HL-60/S4 treated with phorbol 12-myristate 13-acetate at 8.2 ng/mL for 4 days and 3 days (cell line): ENCODE data around the gene TBRG4.

Experiments
- in situ Hi-C: fragments of 300-500 bp; cut with MboI; formaldehyde crosslinking; loops from 2 replicates; pipeline ENCODE4 v1.15.0; 2022; ENCODE audit warnings: low sequenced_read_pairs

The TBRG4 gene

DNA sequence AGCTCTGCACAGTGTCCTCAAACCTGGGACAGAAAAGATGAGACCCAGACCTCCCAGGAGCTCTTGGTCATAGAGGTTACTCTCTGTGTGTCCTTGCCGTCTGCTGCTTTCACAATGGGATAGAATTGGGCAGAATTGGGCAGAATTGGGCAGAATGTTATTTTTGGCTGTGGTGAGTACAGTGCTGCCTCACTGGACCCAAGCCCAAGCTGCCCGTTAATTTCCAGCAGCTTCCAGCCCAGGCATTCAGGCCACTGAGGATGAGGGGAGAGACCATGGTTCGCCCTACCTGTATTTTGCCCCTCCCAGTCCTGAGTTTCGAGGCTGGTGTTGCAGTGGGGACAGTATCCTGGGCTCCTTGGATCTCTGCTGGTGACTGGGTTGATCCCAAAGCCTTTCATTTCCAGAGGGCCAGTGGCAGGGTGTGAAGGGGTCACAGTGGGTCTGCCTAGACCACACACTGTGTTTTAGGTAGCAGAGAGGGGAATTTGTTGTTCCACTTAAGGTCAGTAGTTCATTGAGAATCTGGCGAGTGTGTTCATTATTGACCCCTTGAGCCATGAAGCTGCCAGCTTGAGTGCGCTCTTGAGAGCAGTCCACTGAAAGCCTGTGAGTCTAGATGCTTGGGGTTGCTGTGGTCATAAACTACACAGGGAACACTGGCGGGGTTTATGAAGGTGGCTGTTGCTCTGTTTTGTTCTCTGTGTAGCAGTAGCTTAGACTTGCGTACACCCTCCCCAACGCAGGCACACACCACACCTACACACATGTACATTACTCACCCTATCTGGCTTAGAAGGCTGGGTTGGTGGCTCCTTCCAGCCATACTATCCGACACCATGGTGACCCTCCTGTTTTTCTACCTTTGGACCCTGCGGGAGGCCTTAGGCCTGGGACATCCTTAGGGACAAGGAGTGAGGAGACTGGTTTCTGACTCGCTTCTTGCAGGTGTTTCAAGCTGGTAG lies 46.2 kb downstream of the TBRG4 start:
- in situ Hi-C loops, result no loop called here

DNA sequence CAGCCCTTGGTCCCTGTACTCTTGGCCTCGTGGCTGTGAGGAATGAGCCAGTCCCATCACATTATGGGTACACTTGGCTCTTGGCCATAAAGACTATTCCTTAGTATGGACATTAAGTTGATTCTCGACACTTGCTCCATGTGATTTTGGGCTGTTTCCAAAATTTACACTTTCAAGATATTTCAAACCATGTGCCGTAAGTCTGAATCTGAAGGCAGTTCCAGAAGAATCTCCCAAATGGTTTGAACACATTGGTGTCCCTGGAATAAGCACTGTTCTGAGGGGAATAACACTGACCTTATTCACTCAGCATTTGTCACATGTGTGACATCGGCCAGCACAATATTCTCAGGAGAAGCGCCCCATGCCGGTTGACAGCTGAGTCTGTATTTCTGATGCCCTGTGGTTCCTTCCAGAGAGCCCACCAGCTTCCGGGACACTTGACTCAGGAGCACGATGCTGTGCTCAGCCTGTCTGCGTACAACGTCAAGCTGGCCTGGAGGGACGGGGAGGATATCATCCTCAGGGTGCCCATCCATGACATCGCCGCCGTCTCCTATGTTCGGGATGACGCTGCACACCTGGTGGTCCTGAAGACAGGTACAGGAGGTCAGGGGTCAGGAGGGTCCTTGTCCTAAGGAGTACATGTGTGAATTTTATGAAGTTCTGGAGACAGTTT lies 47.3 kb downstream of the TBRG4 start:
- in situ Hi-C loops, result no loop called here

- in situ Hi-C loops, result no loop called here
These were observed 49.6 kb downstream of the TBRG4 start for GRCh38 chr7:45061806-45062425.

DNA sequence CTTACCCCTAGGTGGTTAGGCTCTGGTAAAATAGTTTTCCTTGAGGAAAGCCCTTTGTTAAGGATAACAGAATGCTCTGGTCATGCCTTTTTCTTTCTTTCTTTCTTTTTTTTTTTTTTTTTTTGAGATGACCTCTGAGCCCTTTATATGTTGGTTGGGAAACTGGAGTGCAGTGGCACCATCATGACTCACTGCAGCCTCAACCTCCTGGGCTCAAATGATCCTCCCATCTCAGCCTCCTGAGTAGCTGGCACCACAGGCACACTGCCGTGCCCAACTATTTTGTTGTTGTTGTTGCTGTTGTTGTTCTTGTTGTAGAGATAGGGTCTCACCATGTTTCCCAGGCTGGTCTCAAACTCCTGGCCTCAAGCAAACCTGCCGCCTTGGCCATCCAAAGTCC lies 50.1 kb downstream of the TBRG4 start:
- in situ Hi-C loops, result no loop called here

DNA sequence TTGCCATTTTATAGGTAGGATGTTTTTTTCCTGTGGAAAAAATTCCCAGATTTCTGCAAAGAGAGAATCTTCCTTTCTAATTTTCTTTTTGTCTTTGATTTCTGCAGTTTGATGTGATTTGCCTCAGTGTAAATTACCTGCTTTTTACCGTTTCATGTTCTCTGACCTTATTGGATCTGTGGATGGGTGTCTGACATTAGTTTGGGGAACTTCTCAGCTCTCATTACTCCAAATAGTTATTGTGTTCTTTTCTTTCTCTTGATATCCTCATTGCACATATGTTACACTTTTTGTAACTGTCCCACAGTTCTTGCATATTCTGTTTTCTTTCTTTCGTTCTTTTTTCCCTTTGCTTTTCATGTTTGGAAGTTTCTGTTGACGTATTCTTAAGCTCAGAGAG lies 51.2 kb downstream of the TBRG4 start:
- in situ Hi-C loops, result no loop called here

DNA sequence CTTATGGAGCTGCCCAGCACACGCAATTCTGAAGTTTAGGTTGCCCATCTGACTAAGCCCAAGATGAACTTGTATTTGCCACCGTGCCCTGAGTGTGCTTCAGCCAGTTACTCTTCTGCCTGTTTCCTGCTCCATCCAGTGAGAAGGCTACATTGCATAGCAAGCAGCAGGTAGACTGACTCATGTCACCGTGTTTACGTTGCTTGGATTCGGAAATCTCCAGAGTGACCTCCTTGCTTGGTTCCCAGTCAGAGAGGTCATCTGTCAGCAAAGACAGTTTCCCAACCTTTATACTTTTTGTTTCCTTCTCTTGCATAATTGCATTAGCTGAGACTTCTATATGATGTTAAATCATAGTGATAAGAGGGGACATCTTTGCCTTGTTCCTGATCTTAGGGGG lies 53.6 kb downstream of the TBRG4 start:
- in situ Hi-C loops, result no loop called here

GRCh38 chr7:45055594-45056219 lies 55.8 kb downstream of the TBRG4 start:
- in situ Hi-C loops, result no loop called here

DNA sequence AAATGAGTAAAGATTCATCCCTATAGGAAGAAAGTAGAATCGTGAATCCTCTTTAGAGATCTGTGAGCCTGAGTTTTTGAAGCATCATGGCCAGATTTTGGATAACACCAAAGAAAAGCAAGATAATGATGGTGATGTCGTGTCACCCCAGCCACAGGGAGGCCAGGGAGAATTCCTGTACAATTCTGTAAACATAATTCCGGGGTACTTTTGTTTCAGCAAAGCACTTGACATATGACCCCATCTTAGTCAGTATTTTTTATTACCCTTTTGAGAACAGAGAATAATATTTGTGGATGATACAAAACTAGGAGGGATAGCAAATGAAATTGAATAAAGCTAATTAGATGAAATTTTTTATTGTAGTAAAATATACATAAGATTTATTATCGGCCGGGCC lies 56.5 kb downstream of the TBRG4 start:
- in situ Hi-C loops, result no loop called here

- in situ Hi-C loops, result no loop called here
These were observed 57.1 kb downstream of the TBRG4 start for GRCh38 chr7:45054442-45054841.

DNA sequence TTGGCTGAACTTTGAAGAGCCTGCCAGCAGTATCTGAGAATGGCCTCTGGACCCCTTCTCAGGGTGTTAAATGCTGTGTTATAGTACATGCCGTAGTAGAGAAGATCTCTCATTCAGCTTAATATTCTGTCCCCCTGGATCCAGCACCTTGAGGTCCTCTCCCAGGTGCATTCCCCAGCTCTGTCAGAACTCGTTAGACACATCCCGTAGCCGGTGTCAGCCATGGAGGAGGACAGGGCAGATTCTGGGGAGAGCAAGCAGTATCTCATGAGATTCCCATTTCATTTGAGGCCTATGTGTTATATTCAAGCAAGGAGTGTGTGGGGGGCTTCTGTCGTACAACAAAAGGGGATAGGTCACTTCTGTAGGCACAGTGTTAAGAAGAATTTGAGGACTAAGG lies 57.6 kb downstream of the TBRG4 start:
- in situ Hi-C loops, result no loop called here

GRCh38 chr7:45053401-45053800 lies 58.1 kb downstream of the TBRG4 start:
- in situ Hi-C loops, result no loop called here

GRCh38 chr7:45052011-45052410 lies 59.5 kb downstream of the TBRG4 start:
- in situ Hi-C loops, result no loop called here

- in situ Hi-C loops, result no loop called here
These were observed 61.3 kb downstream of the TBRG4 start for GRCh38 chr7:45050198-45050597.
